Right atrium auricular region (tissue), 2 donors: ENCODE data around the gene WDR53. TPM values are rescaled to one million over a fixed set of nuclear protein-coding genes. Genes with fewer than 3 reads are reported as not detected.
"Not testable (repeated sequence)": the region's sequence is repeated elsewhere in the genome, so short reads cannot be mapped to it uniquely, and the experiment has no call there.

Experiments
- DNase-seq: peaks from one replicate; pipeline ENCODE4 v3.0.0-alpha.2; 2019; ENCODE audit warnings: low spot score
- H3K27ac ChIP-seq, 2 donors: fragments of 200-600 bp; sonication (generic); 1 replicate in 1 of 2; 2 replicates in 1 of 2; pipeline ENCODE4 v1.5.1; 2016 to 2019
- H3K27me3 ChIP-seq, 2 donors: fragments of 200-600 bp; sonication (generic); one replicate each; pipeline versions ENCODE4 v1.5.1 to v1.6.0; 2017 to 2019
- H3K36me3 ChIP-seq: fragments of 200-600 bp; sonication (generic); one replicate; pipeline ENCODE4 v1.5.1; 2016
- H3K4me1 ChIP-seq, 2 donors: fragments of 200-600 bp; sonication (generic); one replicate each; pipeline versions ENCODE4 v1.5.1 to v1.6.0; 2017 to 2019
- H3K4me3 ChIP-seq, 2 donors: fragments of 200-600 bp; sonication (generic); 1 replicate in 1 of 2; 2 replicates in 1 of 2; pipeline ENCODE4 v1.5.1; 2017 to 2019; ENCODE audit warnings: mild to moderate bottlenecking in 1 of 2, moderate library complexity in 1 of 2
- H3K9me3 ChIP-seq, 2 donors: fragments of 200-600 bp; sonication (generic); one replicate each; pipeline ENCODE4 v1.5.1; 2019
- CTCF ChIP-seq, 2 donors: fragments of 200-600 bp; sonication (generic); IDR thresholded peaks; one replicate each; pipeline ENCODE4 v1.5.1; 2019; ENCODE audit warnings: antibody characterized with exemption in 2 of 2
- total RNA-seq, 2 donors: library from RNA; depleted of rRNA; stranded (reverse); fragments of >200 nt; gene quantifications; one replicate each; pipeline ENCODE4 v1.1.0, GENCODE V29; 2016

WDR53 gene
- total RNA-seq, 2 donors from 2014 or later = 3.0 to 4.3 TPM

DNA sequence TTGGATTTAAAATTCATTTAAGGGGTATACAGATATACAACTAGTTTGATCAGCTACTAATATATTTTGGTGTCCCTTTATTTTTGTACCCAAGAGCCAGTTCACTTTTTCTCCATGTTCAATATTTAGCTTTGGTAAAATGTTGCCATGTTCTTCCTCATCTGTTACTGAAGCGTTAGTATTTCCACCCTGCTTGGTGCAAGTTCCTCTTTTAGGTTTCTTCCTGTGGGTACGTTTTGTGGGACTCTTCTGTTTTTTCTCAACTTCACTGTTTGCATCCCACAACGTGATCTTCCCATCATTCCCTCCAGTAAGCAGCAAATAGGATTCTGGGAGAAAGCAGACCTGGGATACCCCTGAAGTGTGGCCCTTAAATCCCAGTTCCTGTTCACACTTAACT is 14.1 kb downstream of the WDR53 start:
- H3K4me1 ChIP-seq = no peaks in the 10 kb centered on the region

DNA sequence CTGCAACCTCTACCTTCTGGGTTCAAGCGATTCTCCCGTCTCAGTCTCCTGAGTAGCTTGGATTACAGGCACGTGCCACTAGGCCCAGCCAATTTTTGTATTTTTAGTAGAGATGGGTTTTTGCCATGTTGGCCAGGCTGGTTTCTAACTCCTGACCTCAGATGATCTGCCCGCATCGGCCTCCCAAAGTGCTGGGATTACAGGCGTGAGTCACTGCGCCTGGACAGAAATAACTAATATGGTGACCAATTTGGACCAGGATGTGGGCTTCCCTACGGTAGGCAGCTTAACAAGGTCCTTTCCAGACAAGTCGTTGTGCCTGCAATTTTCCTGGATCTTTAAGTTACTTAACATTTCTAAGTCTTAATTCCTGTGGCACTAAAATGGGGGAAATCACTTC is 14.8 kb downstream of the WDR53 start:
- no peak for DNase-seq
- no peaks in the 10 kb centered on the region for H3K9me3 ChIP-seq
- no peaks in the 10 kb centered on the region for H3K36me3 ChIP-seq
- no peaks in the 10 kb centered on the region for H3K4me1 ChIP-seq
- H3K27ac ChIP-seq = no peak overlapping the region
- H3K4me3 ChIP-seq = no peak overlapping the region
- no peaks in the 10 kb centered on the region for H3K27me3 ChIP-seq
- no peak for TF ChIP-seq CTCF (IDR thresholded peaks at IDR 0.05)

More for the DNA sequence above, 14.1 kb downstream of the WDR53 start:
- DNase-seq = no peak
- no peak for TF ChIP-seq CTCF (IDR thresholded peaks at IDR 0.05)
- H3K27me3 ChIP-seq = no peaks in the 10 kb centered on the region
- no peaks in the 10 kb centered on the region for H3K9me3 ChIP-seq
- H3K27ac ChIP-seq = no peak overlapping the region
- no peak overlapping the region for H3K4me3 ChIP-seq
- no peaks in the 10 kb centered on the region for H3K36me3 ChIP-seq

- DNase-seq = no peak
- Histone ChIP-seq H3K4me3 (no peak overlapping the region), H3K9me3 (no peaks in the 10 kb centered on the region), H3K27ac (no peak overlapping the region), H3K36me3 (no peaks in the 10 kb centered on the region), H3K4me1 (no peaks in the 10 kb centered on the region), H3K27me3 (no peaks in the 10 kb centered on the region)
- no peak for TF ChIP-seq CTCF (IDR thresholded peaks at IDR 0.05)
Measured at GRCh38 chr3:196552253-196552652, 16.1 kb downstream of the WDR53 start.

- H3K9me3 ChIP-seq, H3K4me3 ChIP-seq, H3K36me3 ChIP-seq, H3K4me1 ChIP-seq, H3K27ac ChIP-seq, DNase-seq, H3K27me3 ChIP-seq: not testable (repeated sequence)
Measured at GRCh38 chr3:196550172-196550571, 18.2 kb downstream of the WDR53 start.

GRCh38 chr3:196549312-196549711 is 19.0 kb downstream of the WDR53 start:
- not testable (repeated sequence) for H3K27me3 ChIP-seq, H3K9me3 ChIP-seq, DNase-seq, H3K4me1 ChIP-seq, H3K36me3 ChIP-seq, H3K4me3 ChIP-seq, H3K27ac ChIP-seq

GRCh38 chr3:196547067-196547466 is 21.3 kb downstream of the WDR53 start:
- Histone ChIP-seq H3K4me1 (no peaks in the 10 kb centered on the region), H3K27ac (no peak overlapping the region), H3K9me3 (no peaks in the 10 kb centered on the region), H3K27me3 (no peaks in the 10 kb centered on the region), H3K4me3 (no peak overlapping the region), H3K36me3 (no peaks in the 10 kb centered on the region)
- no peak for DNase-seq
- TF ChIP-seq CTCF (IDR thresholded peaks at IDR 0.05) = no peak

DNA sequence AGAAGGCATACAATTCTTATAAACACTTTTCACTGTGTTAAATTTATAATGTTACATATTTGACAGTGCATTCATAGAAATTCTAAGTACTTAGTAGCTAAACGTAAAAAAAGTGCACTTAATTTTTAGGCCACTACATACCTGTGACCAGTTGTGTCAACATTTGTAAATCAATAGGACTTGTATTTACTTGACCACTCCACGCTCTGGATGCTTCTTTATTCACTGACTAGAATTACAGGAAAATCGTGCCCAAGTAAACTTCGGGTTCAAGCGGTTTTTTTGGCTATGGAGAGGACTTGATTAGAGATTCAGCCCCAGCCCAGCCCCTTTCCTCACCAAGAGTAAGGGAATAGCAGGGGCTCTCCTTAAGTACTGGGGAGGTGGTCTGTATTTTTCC is 21.8 kb downstream of the WDR53 start:
- H3K27ac ChIP-seq = no peak overlapping the region
- DNase-seq = no peak
- H3K4me1 ChIP-seq = no peaks in the 10 kb centered on the region
- no peak for TF ChIP-seq CTCF (IDR thresholded peaks at IDR 0.05)
- no peaks in the 10 kb centered on the region for H3K27me3 ChIP-seq
- no peaks in the 10 kb centered on the region for H3K9me3 ChIP-seq
- H3K36me3 ChIP-seq = no peaks in the 10 kb centered on the region
- no peak overlapping the region for H3K4me3 ChIP-seq
